Activated CD8-positive, alpha-beta memory T cell treated with anti-CD3 and anti-CD28 coated beads for 24 hours (primary cell): ENCODE data around the gene IGLON5.

Source experiments
- DNase-seq: peaks from one replicate; pipeline ENCODE4 v3.0.0-alpha.2; 2020

IGLON5 gene

DNA sequence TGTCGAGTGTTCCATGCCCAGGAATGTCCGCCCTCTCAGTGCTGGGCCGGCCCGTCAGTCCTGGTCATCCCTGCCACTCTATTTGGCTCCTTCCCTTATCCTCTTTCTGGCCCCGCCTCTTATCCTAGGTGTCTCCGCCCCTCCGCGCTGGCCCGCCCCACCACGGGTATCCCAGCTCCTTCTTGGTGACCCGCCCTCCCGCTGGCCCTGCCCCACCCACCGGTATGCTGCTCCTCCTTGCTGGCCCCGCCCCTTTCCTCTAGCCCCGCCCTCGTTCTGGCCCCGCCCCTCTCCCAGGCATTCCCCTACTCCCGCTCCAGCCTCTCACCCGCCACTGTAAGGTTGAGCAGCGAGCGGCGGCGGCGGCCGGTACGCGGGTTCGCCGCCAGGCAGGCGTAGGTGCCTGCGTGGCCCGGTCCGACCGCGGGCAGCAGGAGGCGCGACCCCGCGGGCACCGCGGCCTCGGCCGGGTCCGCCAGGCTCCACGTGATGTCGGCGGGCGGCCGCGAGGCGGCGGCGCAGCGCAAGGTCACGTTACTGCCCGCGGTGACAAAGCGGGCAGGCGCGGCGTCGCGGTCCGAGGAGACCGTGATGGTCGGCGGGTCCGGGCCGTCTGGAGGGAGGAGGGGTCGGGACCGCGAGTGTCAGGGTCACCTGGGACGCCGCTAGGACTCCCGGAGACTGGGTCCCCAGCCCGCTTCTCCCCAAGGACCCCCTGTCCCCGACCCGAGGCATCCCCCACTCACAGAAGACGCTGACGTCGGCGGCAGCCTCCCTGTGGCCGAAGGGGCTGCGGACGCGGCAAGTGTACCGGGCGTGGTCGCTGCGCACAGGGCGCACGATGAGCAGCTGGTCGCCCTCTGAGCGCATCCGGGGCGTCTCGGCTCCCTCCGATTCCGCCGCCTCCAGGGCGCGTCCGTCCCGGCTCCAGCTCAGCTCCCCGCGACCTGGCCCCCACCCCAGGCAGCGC lies 28.5 kb downstream of the IGLON5 start:
- peak; percentile 97 for DNase-seq

DNA sequence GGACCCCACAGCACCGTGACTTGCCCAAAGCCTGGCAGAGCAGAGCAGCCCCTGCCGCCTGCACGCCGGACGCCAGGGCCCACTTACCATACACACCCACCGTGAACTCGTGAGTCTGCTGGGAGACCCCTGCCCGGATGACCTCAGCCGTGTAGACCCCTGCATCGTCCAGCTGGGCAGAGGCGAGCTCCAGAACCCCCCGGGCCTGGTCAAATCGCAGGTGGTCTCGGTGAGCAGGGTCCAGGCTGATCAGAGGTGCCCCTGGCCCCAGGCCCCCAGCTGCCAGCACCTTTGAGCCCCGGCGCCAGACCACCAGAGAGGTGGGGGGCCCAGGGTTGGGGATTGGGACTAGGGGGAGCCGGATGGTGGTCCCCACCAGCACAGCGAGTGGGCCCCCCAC lies 29.6 kb downstream of the IGLON5 start:
- DNase-seq, result no peak

DNA sequence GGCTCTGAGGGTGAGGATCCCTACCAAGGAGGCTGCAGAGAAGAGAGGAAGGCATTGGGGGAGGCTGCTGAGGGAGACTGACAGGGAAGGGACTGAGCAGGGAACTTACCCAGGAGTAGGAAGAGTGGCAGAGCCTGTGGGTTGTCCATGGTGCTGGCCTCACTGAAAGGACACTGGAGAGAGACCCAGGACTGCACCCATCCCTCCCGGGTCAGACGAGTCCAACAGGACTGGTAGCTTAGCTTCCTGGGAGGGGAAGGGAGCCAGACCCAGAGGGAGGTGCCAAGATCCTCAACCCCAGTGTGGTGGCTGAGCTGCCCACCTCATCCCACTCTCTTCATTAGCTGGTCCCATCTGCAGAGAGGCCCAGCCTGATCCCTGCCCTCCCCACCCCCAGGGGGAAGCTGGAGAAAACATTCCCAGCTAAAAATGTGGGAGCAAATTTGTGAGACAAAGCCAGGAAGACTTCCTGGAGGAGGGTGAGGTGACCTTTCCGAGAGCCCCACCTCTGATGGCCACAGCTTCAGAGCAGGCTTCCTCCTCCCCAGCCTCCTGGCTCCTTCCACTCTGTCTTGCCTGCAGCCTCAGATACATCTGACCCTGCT lies 30.6 kb downstream of the IGLON5 start, which contains the start of gene VSIG10L:
Gene VSIG10L, minus strand, starts transcription at position 164 of the 605 bp plus-strand sequence. Its CDS starts 15 bp downstream, at position 149.
- no peak for DNase-seq

GRCh38 chr19:51342631-51343569 lies 31.5 kb downstream of the IGLON5 start:
- DNase-seq, result no peak

DNA sequence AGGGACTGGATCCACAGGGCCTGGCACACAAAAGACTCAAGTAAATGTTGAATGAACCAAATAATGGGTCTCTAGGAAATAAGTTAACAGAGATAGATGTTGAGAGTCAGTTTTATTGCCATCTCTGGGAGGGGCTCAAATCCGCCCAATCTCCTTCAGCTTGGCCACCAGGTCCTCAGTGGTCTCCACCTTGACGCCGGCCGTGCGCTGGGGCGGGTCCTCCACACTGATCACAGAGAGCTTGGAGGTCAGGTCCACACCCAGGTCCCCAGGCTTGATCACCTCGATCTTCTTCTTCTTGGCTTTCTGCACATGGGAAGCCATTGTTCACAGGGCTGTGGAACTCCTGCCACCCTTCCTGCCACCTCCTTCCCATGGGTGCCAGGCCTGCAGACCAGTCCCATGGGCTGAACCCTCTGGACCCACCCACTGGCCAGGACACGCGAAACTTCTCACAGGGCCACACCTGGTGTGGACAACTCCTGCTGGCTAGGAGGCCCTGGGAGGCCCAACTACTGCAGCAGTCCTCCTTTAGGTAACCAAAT lies 33.7 kb downstream of the IGLON5 start:
- DNase-seq, result no peak

- DNase-seq, result no peak
These were observed 35.3 kb downstream of the IGLON5 start for GRCh38 chr19:51346742-51347141.

DNA sequence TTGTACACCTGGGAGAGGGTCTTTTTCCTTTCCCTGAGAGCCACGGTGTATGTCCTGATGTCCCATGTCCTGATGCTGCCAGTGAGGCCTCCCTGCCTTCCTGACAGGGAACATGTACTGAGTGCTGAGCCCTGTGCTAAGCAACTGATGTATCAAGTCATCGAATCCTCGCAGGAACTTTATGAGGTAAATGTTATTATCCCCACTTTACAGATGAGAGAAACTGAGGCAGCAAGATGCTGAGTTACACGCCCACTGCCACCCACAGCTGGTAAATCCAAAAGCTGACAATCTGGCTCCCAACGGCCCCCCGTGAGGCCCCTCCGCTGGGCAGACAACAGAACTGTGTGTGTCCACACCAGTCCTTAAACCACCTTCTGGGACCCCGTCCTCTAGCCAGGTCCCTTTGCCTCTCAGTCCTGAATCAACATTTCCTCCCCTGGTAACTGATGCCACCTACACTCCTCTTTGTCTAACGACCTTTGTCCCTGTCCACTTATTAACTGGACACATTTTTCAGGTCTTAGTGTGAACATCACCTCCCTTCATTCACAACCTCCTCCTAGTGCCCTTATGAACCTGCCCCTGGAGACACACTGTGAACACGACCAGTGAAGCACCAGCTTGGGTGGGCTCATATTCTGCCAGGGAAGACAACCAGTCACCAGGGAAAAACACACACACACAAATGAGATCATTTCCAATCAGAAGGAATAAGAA lies 35.9 kb downstream of the IGLON5 start:
- no peak for DNase-seq

- DNase-seq, result no peak
These were observed 40.0 kb downstream of the IGLON5 start for GRCh38 chr19:51351266-51351990.

DNA sequence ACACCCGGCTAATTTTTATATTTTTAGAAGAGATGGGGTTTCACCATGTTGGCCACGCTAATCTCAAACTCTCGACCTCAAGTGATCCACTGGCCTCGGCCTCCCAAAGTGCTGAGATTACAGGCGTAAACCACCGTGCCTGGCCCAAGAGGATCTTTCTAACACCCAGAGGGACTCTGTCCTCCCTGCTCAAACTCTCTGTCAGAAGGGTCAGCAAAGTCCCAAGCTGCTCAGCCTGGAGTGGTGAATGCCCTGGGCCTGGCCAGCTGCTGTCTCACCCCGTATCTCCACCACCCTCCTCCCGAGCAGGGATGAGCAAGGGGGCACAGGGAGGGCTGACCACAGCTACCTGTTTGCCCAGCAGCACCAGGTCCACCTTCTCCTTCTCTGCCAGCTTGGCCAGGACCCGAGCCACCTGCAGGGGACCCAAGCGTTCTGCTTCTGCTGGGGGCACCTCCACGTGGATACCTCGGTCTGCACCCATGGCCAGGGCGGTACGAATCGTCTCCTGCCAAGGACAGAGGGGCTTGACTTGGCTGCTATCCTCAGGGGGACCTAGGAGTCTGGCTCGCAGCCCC lies 41.4 kb downstream of the IGLON5 start:
- no peak for DNase-seq

DNA sequence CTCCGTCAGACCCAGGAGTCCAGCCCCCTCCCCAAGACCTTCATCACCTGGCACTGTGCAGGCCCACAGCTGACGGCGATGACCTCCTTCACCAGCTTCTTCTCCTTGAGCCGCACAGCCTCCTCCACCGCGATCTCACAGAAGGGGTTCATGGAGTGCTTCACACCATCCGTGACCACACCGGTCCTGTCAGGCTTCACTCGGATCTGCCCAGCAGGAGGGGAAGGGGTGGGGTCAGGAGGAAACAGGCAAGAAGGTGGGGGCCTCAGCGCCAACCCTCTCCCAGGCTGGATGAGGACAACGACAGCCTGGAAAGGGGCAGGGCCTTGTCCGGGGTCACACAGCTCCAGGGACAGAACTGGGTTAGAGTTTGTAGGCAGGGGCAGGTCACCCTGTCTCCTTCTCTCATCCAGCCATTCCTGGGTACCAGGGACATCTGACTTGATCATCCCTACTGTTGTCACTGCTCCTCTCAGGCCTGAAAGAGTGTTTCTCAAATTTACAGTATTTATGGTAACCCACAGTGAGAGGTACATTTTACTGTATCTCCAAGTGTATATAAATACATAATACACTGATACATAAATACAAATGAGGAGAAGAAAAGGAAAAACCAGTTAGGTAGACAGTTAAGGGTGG lies 42.8 kb downstream of the IGLON5 start:
- no peak for DNase-seq

DNA sequence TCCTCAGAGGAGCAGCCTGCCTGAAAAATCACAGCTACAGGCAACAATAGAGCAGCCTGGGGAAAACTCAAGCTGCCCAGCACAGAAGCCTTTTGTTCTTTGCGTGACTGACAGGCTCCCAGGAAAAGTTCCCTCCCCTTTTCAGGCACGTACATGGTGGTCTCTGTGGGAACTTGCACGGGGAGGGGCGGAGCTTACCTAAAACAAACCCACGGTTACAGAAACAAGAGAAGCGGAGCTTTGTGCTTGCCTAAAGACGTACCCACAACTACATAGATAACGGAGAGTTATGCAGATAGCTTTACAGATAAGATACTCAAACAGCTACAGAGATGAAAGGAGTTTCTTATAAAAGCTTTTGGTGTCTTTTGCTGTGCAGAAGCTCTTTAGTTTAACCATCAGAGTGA lies 43.3 kb downstream of the IGLON5 start:
- DNase-seq, result no peak

- no peak for DNase-seq
These were observed 44.8 kb downstream of the IGLON5 start for GRCh38 chr19:51356159-51356801.

GRCh38 chr19:51357952-51358351 lies 46.5 kb downstream of the IGLON5 start:
- DNase-seq, result no peak

DNA sequence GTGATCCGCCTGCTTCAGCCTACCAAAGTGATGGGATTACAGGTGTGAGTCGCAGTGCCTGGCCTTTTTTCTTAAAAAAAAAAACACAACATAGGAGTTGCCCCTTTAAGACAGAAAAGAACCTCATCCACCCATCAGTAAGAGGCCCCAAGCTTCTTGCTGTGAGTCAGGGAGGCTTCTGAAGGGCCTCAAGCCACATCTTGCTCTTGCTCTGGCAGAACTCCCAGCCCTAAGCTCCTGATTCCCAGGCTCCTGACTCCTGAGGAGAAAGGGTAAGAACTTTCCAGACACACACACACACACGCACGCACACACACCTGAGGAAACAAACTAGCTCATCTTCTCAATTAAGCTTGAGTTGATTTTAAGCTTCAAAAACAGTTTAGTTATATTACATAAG lies 47.9 kb downstream of the IGLON5 start:
- DNase-seq, result no peak

DNA sequence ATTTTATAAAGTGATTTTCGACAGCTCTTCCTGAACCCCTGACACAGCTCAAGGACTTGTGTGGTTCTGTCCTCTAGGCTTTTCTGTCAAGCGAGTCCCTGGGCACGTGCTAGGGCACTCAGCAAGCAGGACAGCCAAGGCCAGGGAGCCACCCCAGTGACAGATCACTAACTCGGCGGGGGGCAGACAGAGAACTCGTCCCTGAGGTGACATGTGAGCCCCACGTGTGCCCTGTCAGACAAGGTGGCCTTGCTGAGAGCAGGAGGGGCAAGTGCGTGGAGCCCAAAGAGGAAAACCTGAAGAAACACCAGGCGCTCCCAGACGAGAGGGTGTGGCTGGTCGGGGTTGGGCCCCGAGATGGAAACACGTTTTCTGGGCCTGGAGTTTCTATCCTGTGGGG lies 49.8 kb downstream of the IGLON5 start:
- no peak for DNase-seq

DNA sequence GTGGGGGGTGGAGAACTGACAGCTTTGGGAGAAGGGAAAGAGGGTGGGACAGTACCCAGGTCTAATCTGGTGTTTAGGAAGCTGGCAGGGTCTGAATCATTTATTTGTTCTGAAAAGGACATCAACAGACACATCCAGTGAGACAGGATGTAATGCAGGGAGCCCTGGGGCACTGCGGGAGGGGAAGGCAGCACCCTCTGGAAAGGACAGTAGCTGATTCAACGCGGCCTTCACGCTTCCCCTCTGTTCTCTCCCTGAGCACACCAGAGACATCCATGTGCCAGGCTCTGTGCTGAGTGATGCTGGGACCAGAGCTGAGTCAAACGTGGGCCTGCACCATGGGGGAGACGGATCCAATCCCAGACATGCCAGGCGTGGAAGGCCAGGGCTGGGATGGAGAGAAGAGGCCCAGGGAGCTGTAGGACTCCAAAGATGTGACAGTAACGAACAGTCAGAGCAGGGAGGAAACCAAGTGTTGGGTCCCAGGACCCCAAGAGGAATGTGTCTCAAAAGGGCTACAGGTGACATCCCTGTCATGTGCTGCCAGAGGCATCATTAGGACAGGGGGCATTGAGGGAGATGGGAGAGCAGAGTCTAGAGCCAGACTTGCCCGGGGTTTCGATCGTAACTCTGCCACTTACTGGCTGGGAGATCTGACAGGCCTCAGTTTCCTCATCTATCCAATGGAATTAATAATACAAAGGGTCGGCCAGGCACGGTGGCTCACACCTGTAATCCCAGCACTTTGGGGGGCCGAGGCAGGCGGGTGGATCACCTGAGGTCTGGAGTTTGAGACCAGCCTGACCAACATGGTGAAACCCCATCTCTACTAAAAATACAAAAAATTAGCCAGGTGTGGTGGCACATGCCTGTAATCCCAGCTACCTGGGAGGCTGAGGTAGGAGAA lies 53.0 kb downstream of the IGLON5 start:
- no peak for DNase-seq

- peak; percentile 72 for DNase-seq
These were observed 53.9 kb downstream of the IGLON5 start for GRCh38 chr19:51365211-51365964.

DNA sequence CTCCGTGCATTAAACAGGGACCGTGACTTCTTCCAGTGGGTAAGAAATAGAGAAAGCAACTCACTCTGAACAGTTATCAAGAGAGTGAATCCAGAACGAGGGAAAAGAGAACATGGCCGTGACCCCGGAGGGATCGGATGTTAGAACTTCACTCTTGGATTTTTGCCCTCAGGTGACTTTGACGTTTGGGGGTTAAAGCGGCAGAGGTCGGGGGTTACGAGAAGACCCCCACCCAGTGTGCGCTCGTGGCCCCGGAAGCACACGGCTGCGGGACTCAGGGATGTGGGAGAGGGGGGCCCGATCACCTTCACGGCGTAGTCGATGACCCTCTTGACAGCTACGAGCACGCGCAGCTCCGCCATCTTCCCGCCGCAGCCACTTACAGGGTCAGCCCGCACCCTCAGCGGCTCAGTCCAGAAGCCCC lies 54.5 kb downstream of the IGLON5 start, which contains the start of gene ETFB:
Gene ETFB, minus strand, starts transcription at position 424 of the 424 bp plus-strand sequence. Its CDS starts 62 bp downstream, at position 362.
- DNase-seq, result peak; percentile 76
